ENCODE results near the gene SORCS3. TPM values are rescaled to one million over a fixed set of nuclear protein-coding genes. Genes with fewer than 3 reads are reported as not detected.

The SORCS3 gene
- total RNA-seq, 2 experiments from 2014 or later: 1.7 to 2.1 TPM

DNA sequence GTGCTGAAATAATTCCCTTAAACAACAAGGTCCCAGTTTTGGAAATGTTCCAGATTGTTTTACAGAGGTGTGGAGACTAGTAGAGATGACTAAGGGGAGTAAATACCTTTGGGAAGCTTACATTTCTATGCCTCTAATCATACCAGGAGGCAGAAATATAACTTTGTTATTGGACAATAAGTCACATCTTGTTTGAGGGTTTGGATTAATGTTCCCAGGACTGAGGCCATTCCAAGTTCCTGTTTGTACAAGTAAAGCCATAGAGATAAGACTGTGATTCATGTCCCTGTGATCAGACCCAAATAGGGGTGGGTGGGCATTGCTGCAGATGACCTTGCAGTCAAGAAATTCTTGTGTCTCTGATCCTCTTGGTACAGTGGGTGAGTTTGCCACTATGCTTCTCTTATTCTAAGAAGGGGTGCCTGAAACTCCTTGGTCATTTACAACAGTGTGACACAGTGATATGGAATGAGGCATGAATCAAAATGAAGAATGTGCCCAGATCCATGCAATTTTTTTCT lies 508.3 kb downstream of the SORCS3 start:
- no peak overlapping the region for H3K4me3 Mint-ChIP-seq
- H3K27me3 Mint-ChIP-seq: no peaks in the 10 kb centered on the region
- Histone ChIP-seq H3K4me1 (ENCODE audit: insufficient read depth, low read length) (no peaks in the 10 kb centered on the region), H3K4me3 (ENCODE audit: low read length) (no peak overlapping the region), H3K9me3 (ENCODE audit: control insufficient read depth in 1 of 2, insufficient read depth in 1 of 2, low read length in 2 of 2) (no peaks in the 10 kb centered on the region), H3K27me3 (ENCODE audit: control insufficient read depth in 1 of 2, insufficient read depth in 2 of 2, low read length in 2 of 2) (no peaks in the 10 kb centered on the region), H3K36me3 (ENCODE audit: insufficient read depth, low read length) (no peaks in the 10 kb centered on the region), H3K27ac (ENCODE audit: low read depth in 1 of 2, low read length in 2 of 2) (no peak overlapping the region)
- no peaks in the 10 kb centered on the region for H3K9me3 Mint-ChIP-seq
- H3K36me3 Mint-ChIP-seq (ENCODE audit: low read depth): peaks cover 4% of the 10 kb centered on the region
- intact Hi-C loops (cut with DNase I, micrococcal nuclease): no loop called here
- no peak for ATAC-seq (ENCODE audit: poor library complexity)
- ChIA-PET CTCF (no interaction called here), POLR2A (no interaction called here)
- no peak overlapping the region for H3K27ac Mint-ChIP-seq
- H3K4me1 Mint-ChIP-seq (ENCODE audit: low read depth): no peaks in the 10 kb centered on the region
- TF ChIP-seq, protein P1, sequence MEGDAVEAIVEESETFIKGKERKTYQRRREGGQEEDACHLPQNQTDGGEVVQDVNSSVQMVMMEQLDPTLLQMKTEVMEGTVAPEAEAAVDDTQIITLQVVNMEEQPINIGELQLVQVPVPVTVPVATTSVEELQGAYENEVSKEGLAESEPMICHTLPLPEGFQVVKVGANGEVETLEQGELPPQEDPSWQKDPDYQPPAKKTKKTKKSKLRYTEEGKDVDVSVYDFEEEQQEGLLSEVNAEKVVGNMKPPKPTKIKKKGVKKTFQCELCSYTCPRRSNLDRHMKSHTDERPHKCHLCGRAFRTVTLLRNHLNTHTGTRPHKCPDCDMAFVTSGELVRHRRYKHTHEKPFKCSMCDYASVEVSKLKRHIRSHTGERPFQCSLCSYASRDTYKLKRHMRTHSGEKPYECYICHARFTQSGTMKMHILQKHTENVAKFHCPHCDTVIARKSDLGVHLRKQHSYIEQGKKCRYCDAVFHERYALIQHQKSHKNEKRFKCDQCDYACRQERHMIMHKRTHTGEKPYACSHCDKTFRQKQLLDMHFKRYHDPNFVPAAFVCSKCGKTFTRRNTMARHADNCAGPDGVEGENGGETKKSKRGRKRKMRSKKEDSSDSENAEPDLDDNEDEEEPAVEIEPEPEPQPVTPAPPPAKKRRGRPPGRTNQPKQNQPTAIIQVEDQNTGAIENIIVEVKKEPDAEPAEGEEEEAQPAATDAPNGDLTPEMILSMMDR (IDR thresholded peaks at IDR 0.05): no peak
- no peak for DNase-seq

DNA sequence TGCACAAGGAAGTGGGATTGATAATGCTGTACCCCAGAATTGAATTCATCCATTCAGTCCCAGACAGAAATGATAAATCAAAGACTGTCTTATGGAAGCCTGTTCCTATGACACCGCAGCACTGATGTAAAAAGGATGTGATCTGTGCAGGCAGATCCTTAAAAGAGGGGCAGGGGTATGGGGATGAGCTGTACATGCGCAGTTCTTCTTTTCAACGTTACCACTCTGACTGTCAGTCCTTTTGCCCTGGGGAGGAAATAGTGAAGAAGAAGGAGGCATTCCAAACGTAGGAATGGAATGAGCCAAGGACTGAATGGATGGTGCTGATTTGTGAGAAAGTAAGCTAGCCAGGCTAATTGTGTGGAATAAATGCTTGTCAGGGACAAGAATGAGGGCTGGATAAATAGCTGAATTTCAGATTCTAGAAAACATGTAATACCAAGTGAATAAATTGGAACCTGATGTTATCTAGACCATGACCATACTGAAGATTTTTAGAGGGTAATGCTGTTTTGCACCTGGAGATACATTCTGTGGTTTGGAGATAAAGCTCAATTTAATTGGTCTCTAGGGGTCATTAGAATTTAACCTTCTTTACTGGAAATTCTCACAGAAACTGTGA lies 509.3 kb downstream of the SORCS3 start:
- no peaks in the 10 kb centered on the region for H3K4me1 Mint-ChIP-seq (ENCODE audit: low read depth)
- H3K27ac ChIP-seq (ENCODE audit: low read depth in 1 of 2, low read length in 2 of 2): no peak overlapping the region
- H3K27me3 ChIP-seq (ENCODE audit: control insufficient read depth in 1 of 2, insufficient read depth in 2 of 2, low read length in 2 of 2): no peaks in the 10 kb centered on the region
- no peaks in the 10 kb centered on the region for H3K36me3 ChIP-seq (ENCODE audit: insufficient read depth, low read length)
- ATAC-seq (ENCODE audit: poor library complexity) (no peak), DNase-seq (no peak)
- H3K4me3 ChIP-seq (ENCODE audit: low read length): no peak overlapping the region
- ChIA-PET POLR2A (no interaction called here), CTCF (no interaction called here)
- H3K27ac Mint-ChIP-seq: no peak overlapping the region
- TF ChIP-seq, protein P1 (IDR thresholded peaks at IDR 0.05): no peak
- no peak overlapping the region for H3K4me3 Mint-ChIP-seq
- intact Hi-C loops (cut with DNase I, micrococcal nuclease): no loop called here
- H3K4me1 ChIP-seq (ENCODE audit: insufficient read depth, low read length): no peaks in the 10 kb centered on the region
- H3K36me3 Mint-ChIP-seq (ENCODE audit: low read depth): peaks cover 4% of the 10 kb centered on the region
- no peaks in the 10 kb centered on the region for H3K9me3 ChIP-seq (ENCODE audit: control insufficient read depth in 1 of 2, insufficient read depth in 1 of 2, low read length in 2 of 2)
- H3K9me3 Mint-ChIP-seq: peaks cover 3% of the 10 kb centered on the region
- H3K27me3 Mint-ChIP-seq: no peaks in the 10 kb centered on the region

DNA sequence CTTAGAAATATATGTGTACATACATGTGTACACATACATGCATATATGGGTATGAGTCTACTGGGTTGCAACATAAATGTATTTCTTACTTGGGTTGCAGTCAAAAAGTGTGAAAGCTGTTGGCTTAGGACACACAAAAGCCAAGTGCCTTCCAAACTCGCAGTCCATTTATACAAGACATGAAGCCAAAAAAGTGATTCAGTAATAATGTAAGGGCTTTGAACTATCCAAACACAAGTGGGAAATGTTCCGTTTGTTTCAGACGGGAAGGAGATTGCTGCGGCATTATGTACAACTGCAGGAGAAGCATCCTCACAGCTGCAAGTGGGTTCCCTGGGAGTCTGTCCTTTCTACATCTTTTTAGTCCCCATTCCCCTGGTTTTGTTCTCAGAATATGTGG lies 513.6 kb downstream of the SORCS3 start:
- H3K27ac ChIP-seq (ENCODE audit: low read depth in 1 of 2, low read length in 2 of 2): no peak overlapping the region
- TF ChIP-seq, protein P1 (IDR thresholded peaks at IDR 0.05): no peak
- no peaks in the 10 kb centered on the region for H3K27me3 Mint-ChIP-seq
- no peaks in the 10 kb centered on the region for H3K36me3 ChIP-seq (ENCODE audit: insufficient read depth, low read length)
- H3K4me1 ChIP-seq (ENCODE audit: insufficient read depth, low read length): no peaks in the 10 kb centered on the region
- H3K4me1 Mint-ChIP-seq (ENCODE audit: low read depth): no peaks in the 10 kb centered on the region
- H3K4me3 Mint-ChIP-seq: no peak overlapping the region
- CTCF ChIA-PET: no interaction called here
- H3K9me3 ChIP-seq (ENCODE audit: control insufficient read depth in 1 of 2, insufficient read depth in 1 of 2, low read length in 2 of 2): no peaks in the 10 kb centered on the region
- H3K9me3 Mint-ChIP-seq: peaks cover 3% of the 10 kb centered on the region
- intact Hi-C loops (cut with DNase I, micrococcal nuclease): no loop called here
- no peak overlapping the region for H3K4me3 ChIP-seq (ENCODE audit: low read length)
- no peak overlapping the region for H3K27ac Mint-ChIP-seq
- DNase-seq (no peak), ATAC-seq (ENCODE audit: poor library complexity) (no peak)
- POLR2A ChIA-PET: no interaction called here
- H3K36me3 Mint-ChIP-seq (ENCODE audit: low read depth): peaks cover 4% of the 10 kb centered on the region
- H3K27me3 ChIP-seq (ENCODE audit: control insufficient read depth in 1 of 2, insufficient read depth in 2 of 2, low read length in 2 of 2): no peaks in the 10 kb centered on the region
